Measurements from ENCODE around the gene AHDC1.
"Not testable (repeated sequence)": the region's sequence is repeated elsewhere in the genome, so short reads cannot be mapped to it uniquely, and the experiment has no call there.

The AHDC1 gene

DNA sequence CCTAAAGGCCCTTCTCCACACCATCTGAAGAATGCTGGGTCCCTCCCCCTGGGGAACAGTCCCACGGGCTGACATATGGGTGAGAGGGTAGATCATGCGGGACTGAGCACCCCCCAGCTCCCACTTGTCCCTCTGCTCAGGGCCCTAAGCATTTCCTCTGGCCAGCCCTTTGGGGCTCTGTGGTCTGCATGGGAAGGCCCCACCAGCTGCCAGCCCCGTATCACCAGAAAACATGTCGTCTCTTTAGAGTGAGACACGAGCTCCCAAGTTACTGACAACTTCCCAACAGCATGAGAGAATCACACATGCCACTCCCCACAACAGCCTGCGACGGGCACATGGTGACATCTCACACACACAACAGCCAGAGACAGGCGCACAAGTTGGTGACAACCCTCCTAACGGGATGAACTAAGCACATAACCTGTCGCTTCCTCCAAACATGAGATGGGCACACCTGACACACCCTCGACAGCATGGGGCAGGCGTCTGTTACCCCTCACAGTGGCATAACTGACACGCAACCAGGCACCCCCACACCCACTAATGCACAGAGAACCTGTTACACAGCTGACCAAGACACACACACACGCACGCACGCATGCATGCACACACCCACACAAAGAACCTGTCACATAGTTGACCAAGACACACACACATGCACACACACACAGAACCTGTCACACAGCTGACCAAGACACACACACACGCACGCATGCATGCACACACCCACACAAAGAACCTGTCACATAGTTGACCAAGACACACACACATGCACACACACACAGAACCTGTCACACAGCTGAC, 41.2 kb downstream of the AHDC1 start:
- no peak for DNase-seq

DNA sequence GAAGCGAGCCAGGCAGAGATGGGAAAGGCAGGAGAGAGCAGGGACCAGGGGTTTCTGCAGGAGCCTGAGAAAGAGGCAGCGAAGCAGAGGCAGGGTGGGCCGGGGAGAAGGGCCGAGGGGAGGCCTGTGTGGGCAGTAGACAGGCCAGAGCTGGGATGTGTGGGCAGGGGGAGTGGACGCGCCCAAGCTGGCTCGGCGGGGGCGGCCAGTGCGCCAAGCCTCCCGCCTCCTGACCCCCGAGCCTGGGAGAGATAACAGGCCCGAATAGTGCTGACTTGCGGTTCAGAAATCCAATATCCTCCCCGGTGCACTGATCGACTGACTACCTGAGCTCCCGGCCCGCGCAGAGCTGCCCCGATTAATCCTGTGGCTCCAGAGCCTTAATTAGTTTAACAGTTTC, 41.9 kb downstream of the AHDC1 start:
- no peak for DNase-seq

- no peak for DNase-seq
These were observed 42.6 kb downstream of the AHDC1 start for GRCh38 chr1:27561124-27561899.

DNA sequence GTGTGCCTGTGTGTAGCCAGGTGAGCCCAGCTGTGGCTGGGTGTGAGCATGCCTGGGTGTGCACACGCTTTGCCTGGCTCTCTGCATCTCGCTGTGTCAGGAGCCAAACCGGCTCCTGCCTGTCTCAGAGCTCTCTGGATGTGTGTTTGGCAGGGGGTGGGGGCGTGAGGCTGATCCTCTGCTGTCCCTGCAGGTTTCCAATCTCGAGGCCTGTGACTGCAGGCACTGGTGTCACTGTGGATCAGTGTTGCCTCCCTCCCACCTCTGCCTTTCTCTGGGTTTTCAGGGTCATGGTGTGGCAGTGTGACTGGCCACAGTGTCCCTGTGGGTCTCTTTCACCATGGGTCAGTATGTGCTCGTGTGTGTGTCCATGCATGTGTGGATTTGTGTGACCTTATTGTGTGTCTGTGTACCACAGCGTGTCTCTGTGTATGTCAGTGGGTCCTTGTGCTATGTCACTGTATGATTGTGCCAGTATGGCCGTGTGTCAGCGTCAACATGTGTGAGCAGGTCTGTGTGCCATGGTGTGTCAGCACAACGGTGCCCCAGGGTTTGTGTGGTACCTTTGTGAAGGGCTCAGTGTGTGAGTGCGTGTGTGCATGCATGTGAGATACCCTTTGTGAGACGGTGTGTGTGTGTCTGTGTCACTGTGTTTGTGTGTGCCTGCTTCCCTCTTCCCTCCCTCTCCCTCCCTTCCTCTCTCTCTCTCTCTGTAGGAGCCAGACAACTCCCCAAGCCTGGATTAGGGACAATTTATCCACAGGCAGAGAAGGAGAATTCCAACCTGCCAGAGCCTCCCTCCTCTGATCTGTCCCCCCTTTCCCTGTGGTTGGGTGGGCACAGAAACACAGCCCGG, 43.4 kb downstream of the AHDC1 start:
- no peak for DNase-seq

DNA sequence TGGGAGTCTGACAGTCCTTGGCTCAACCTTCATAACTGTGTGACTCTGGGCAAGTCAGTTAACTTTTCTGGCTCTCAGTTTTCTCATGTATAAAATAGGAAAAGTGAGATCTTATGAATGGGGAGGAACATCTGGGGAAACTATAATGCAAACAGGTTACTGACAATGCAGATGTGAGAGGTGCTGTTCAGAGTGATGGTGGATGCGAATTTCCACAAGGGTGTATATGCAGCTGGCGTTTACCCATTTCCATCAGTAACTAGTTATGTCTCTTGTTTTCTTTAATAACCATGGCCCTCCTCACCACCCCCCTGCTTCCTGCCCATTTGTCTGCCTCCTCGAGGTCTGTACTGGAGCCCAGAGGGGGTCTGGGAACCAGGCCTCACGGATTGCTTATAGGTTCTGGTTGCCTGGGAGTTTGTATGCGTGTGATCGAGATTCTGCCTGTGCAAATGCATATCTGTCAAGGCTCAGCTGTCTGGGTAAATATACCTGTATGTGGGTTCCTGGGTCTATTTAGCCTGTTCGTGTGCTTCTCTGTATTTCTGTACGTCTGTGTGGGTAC, 44.4 kb downstream of the AHDC1 start:
- no peak for DNase-seq

- no peak for DNase-seq
These were observed 46.2 kb downstream of the AHDC1 start for GRCh38 chr1:27557596-27558340.

DNA sequence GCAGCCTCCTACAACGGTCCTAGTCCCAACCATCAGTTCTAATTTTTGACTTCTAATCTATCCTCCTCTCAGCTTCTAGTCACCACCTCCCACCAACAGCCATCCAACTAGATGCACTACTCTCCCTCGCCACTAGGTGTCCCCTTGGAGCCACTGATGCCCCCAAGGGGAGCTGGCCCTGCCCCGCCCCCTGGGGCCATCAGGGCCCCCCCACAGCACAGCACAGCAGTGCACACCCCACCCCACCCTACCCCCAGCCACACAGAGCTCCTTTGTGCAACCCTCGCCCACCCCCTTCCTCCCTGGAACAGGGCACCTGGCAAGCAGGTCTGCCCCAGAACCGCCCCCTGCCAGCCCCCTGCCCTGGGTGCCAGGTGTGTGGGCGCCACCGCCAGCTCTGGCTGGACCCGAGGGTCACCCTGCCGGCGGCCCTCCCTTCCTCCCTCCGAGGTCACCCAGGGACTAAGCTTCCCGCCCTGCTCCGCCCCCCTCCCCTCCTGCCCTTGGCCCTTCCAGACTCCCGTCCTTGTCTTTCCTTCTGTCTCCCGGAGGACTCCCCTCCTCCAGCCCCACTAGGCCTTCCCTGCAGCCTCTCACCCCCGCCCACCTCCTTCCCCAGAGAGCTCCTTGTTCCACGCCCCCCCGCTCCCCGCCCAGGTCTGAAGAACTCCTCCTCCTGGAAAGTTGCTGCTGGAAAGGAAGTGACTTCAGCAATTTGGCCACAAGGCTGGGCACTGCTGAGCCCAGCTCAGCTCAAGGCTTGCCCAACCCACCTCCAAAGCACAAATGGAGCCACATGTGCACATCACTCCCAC, 47.0 kb downstream of the AHDC1 start:
- no peak for DNase-seq

GRCh38 chr1:27556435-27556780, 47.5 kb downstream of the AHDC1 start:
- DNase-seq, result no peak

DNA sequence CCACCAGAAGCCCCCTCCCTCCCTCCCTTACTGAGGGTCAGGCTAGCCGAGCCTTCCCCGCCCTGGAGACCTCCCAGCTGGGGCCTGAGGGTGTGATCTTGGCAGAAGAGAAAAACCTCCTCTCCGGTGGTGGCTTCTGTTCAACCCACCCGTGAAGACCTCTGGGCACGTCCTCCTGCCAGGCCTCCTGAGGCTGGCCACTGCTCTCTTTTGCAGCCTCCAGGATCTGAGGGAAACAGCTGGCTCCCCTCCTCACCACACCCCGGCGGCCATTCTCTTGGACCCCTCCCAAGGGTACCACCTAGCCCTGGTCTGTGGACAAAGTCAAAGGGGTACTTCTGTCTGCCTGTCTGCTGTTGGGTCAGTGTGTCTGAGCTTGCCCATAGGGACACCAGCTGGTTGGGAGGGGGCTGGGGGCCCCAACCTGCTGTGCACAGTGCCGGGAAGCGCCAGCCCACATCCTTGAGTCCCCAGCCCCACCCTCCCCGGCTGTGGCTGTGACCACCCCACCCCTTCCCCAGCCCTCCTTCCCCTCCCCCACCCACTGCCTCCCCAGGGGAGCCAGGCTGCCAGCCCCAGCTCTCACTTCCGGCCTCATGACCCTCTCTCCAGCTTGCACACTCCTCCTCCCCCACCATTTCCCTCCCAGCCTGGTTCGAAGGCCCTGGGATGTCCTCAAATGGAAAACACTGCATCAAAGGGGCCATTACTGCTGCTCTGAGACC, 48.1 kb downstream of the AHDC1 start:
- DNase-seq, result no peak

- no peak for DNase-seq
These were observed 48.9 kb downstream of the AHDC1 start for GRCh38 chr1:27554759-27555699.

DNA sequence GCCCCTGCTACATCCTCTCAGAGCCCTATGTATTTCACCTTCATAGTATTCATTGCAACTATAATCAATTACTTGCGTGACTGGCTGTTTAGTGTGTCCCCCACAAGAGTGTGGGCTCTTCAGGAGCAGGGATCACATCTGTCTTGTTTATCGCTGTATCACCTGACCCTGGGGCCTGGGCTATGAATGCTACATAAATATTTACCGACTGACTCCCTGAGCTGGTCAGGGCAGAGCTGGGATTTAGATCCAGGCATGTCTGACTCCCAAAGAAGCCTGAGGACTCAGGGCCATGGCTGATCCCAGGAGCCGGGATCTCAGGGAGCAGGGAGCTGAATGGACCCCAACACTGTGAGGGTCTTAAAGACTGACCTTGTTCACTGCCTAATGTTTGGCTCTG, 49.7 kb downstream of the AHDC1 start:
- DNase-seq, result no peak

GRCh38 chr1:27553823-27554222, 50.1 kb downstream of the AHDC1 start:
- DNase-seq, result not testable (repeated sequence)

- DNase-seq, result no peak
These were observed 51.0 kb downstream of the AHDC1 start for GRCh38 chr1:27552911-27553420.

- DNase-seq, result no peak
These were observed 52.0 kb downstream of the AHDC1 start for GRCh38 chr1:27551953-27552312.

- DNase-seq, result no peak
These were observed 52.6 kb downstream of the AHDC1 start for GRCh38 chr1:27551170-27551952.

GRCh38 chr1:27550510-27551169, 53.3 kb downstream of the AHDC1 start:
- DNase-seq, result no peak

GRCh38 chr1:27549807-27550408, 54.0 kb downstream of the AHDC1 start:
- no peak for DNase-seq

Data from NCI-H524 treated with DMSO at 0.1 percent for 48 hours (cell line).